Cardiac fibroblast (primary cell): ENCODE measurements around the gene EDAR.

ENCODE experiments used
- DNase-seq, 2 donors: peaks; one replicate each; pipeline versions ENCODE4 v3.0.0 to v3.0.0-alpha.2; 2010; ENCODE audit warnings: low read depth in 2 of 2
- H3K4me3 ChIP-seq, 2 donors: replicated peaks in 1 of 2; 1 replicate in 1 of 2; 2 replicates in 1 of 2; pipeline ENCODE4 v1.5.1; 2011; ENCODE audit warnings: low read depth in 2 of 2, low read length in 2 of 2, mild to moderate bottlenecking in 2 of 2, moderate library complexity in 1 of 2
- CTCF ChIP-seq: IDR thresholded peaks from one replicate; pipeline ENCODE4 v1.5.1; 2011; ENCODE audit warnings: low read depth, mild to moderate bottlenecking, low read length, inconsistent platforms

Gene EDAR

GRCh38 chr2:109028738-109029489, 39.9 kb upstream of the EDAR start:
- DNase-seq, result no peak
- no peak for TF ChIP-seq CTCF
- no peak overlapping the region for H3K4me3 ChIP-seq

- H3K4me3 ChIP-seq, result no peak overlapping the region
- no peak for TF ChIP-seq CTCF
- no peak for DNase-seq
Measured at GRCh38 chr2:109028277-109028676, 39.3 kb upstream of the EDAR start.

GRCh38 chr2:109027702-109028101, 38.7 kb upstream of the EDAR start:
- H3K4me3 ChIP-seq, result no peak overlapping the region
- TF ChIP-seq CTCF, result no peak
- no peak for DNase-seq

- no peak for DNase-seq
- no peak overlapping the region for H3K4me3 ChIP-seq
- no peak for TF ChIP-seq CTCF
Measured at GRCh38 chr2:109024477-109024876, 35.5 kb upstream of the EDAR start.

GRCh38 chr2:109021895-109022300, 32.9 kb upstream of the EDAR start:
- H3K4me3 ChIP-seq, result no peak overlapping the region
- DNase-seq, result no peak
- TF ChIP-seq CTCF, result no peak

GRCh38 chr2:109020217-109020637, 31.2 kb upstream of the EDAR start:
- no peak for TF ChIP-seq CTCF
- H3K4me3 ChIP-seq, result no peak overlapping the region
- DNase-seq, result peak; percentile 35 to 73

GRCh38 chr2:109018452-109018851, 29.4 kb upstream of the EDAR start:
- H3K4me3 ChIP-seq, result no peak overlapping the region
- DNase-seq, result no peak
- TF ChIP-seq CTCF, result no peak
